K562 (cell line): ENCODE data around the gene FAM81B. TPM values are rescaled to one million over a fixed set of nuclear protein-coding genes. Genes with fewer than 3 reads are reported as not detected.

Source experiments
- ARID2 ChIP-seq: fragments of 450-650 bp; IDR thresholded peaks from 2 replicates; pipeline ENCODE4 v1.6.1; 2017; ENCODE audit warnings: antibody characterized with exemption, mild to moderate bottlenecking
- GATA2 ChIP-seq: sonication (generic); formaldehyde crosslinking; IDR thresholded peaks from 2 replicates; pipeline ENCODE4 v1.4.0; 2020; ENCODE audit warnings: mild to moderate bottlenecking, missing genetic modification reagents
- MGA ChIP-seq: fragments of 450-650 bp; IDR thresholded peaks from 2 replicates; pipeline ENCODE4 v1.6.1; 2016; ENCODE audit warnings: mild to moderate bottlenecking, moderate library complexity
- PHF21A ChIP-seq: fragments of 450-650 bp; IDR thresholded peaks from 2 replicates; pipeline ENCODE4 v1.6.1; 2017; ENCODE audit warnings: low read depth, borderline replicate concordance
- RCOR1 ChIP-seq, 2 experiments: IDR thresholded peaks; 2 replicates each; pipeline ENCODE4 v1.6.1; 2012; ENCODE audit warnings: low read depth in 2 of 2, low read length in 2 of 2, borderline replicate concordance in 1 of 2, improper control_type of control experiment in 1 of 2
- ZNF41 ChIP-seq: fragments of 250-450 bp; sonication (Bioruptor Pico); conservative IDR thresholded peaks from 2 replicates; pipeline ENCODE4 v1.4.0; 2020; ENCODE audit warnings: mild to moderate bottlenecking
- ZNF76 ChIP-seq: fragments of 250-450 bp; sonication (Bioruptor Pico); IDR thresholded peaks from 2 replicates; pipeline ENCODE4 v1.4.0; 2020; ENCODE audit warnings: mild to moderate bottlenecking, moderate library complexity, borderline replicate concordance
- polyA plus RNA-seq, 8 experiments: library from polyadenylated mRNA; depleted of rRNA in 4 of 8; stranded (reverse) in 5 of 8; unstranded in 3 of 8; fragments of >200 nt; fragmentation: Nextera tagmentation in 2 of 8; fragmentation: Illumina TruSeq in 1 of 8; extraction: Ambion mirVana in 2 of 8; extraction: Trizol in 1 of 8; gene quantifications; 2 replicates each; pipeline versions ENCODE4 v1.2.1 to v1.2.3, GENCODE V29; 2011 to 2014; ENCODE audit warnings: inconsistent platforms in 1 of 8, missing spikeins in 1 of 8
- total RNA-seq, 7 experiments: library from RNA; depleted of rRNA in 6 of 7; stranded (reverse); fragments of >200 nt in 6 of 7; fragmentation: Illumina TruSeq in 2 of 7; extraction: Trizol in 2 of 7; gene quantifications; 2 replicates each; pipeline versions ENCODE4 v1.2.1 to v1.2.3, GENCODE V29; 2011 to 2021; ENCODE audit warnings: low replicate concordance in 1 of 7

Gene FAM81B
- total and polyA plus RNA-seq, 9 of the 15 experiments (the other 6 are each of a cell fraction or from before 2014, with no cell fraction given), result 0.08 to 0.64 (median 0.25) TPM; not detected in 2

- TF ChIP-seq MGA (no peak), ARID2 (no peak), PHF21A (no peak), GATA2 (CRISPR knock-in tag) (no peak), ZNF76 (no peak), RCOR1 (IDR thresholded peaks at IDR 0.05; ENCODE audit: borderline replicate concordance in 1 of 2, low read depth in 2 of 2, low read length in 2 of 2) (no peak), ZNF41 (CRISPR knock-in tag) (no peak)
Measured at GRCh38 chr5:95471487-95471886, 80.3 kb downstream of the FAM81B start (continued).
